Fibroblast of skin of left biceps (primary cell): ENCODE results near the gene CAPS2.
"Not testable (repeated sequence)": the region's sequence is repeated elsewhere in the genome, so short reads cannot be mapped to it uniquely, and the experiment has no call there.

Experiments used
- DNase-seq, 2 experiments: peaks; one replicate each; pipeline ENCODE4 v3.0.0-alpha.2; 2013; ENCODE audit warnings: low read depth in 2 of 2

CAPS2 gene

GRCh38 chr12:75329918-75330826 is at the start of gene CAPS2:
TSS of gene CAPS2 (minus strand) at chr12:75330324. CDS start at chr12:75326498, 3,826 bp downstream.
- DNase-seq: peak; percentile 47 to 59

GRCh38 chr12:75378354-75378753 is 48.2 kb upstream of the CAPS2 start:
- DNase-seq: no peak

GRCh38 chr12:75374971-75375370 is 44.8 kb upstream of the CAPS2 start:
- DNase-seq: no peak

- DNase-seq: no peak
Observed at GRCh38 chr12:75366629-75367028, 36.5 kb upstream of the CAPS2 start.

GRCh38 chr12:75364919-75365318 is 34.8 kb upstream of the CAPS2 start:
- peak; percentile 65 to 76 for DNase-seq

- DNase-seq: no peak
Observed at GRCh38 chr12:75361408-75361807, 31.3 kb upstream of the CAPS2 start.

- no peak for DNase-seq
Observed at GRCh38 chr12:75360920-75361319, 30.8 kb upstream of the CAPS2 start.

- no peak for DNase-seq
Observed at GRCh38 chr12:75354011-75354410, 23.9 kb upstream of the CAPS2 start.

- DNase-seq: no peak
Observed at GRCh38 chr12:75350413-75350812, 20.3 kb upstream of the CAPS2 start.

GRCh38 chr12:75349946-75350345 is 19.8 kb upstream of the CAPS2 start:
- no peak for DNase-seq

- not testable (repeated sequence) for DNase-seq
Observed at GRCh38 chr12:75346215-75346614, 16.1 kb upstream of the CAPS2 start.

- DNase-seq: no peak
Observed at GRCh38 chr12:75345531-75345930, 15.4 kb upstream of the CAPS2 start.

- no peak for DNase-seq
Observed at GRCh38 chr12:75341873-75342272, 11.7 kb upstream of the CAPS2 start.

- DNase-seq: no peak
Observed at GRCh38 chr12:75337905-75338304, 7.8 kb upstream of the CAPS2 start.

- DNase-seq: peak; percentile 73 to 74
Observed at GRCh38 chr12:75334384-75335030, 4.4 kb upstream of the CAPS2 start, which contains the start of gene GLIPR1L1. TSS of gene GLIPR1L1 (plus strand) at chr12:75334670. CDS start at chr12:75334729, 59 bp downstream.

GRCh38 chr12:75327642-75328041 is 2.5 kb downstream of the CAPS2 start:
- no peak for DNase-seq

- DNase-seq: no peak
Observed at GRCh38 chr12:75323663-75324062, 6.5 kb downstream of the CAPS2 start.

GRCh38 chr12:75322464-75322863 is 7.7 kb downstream of the CAPS2 start:
- no peak for DNase-seq

- DNase-seq: no peak
Observed at GRCh38 chr12:75317784-75318183, 12.3 kb downstream of the CAPS2 start.

- peak in 1 of 2 experiments; percentile 23 for DNase-seq
Observed at GRCh38 chr12:75315518-75315917, 14.6 kb downstream of the CAPS2 start.

- DNase-seq: no peak
Observed at GRCh38 chr12:75311369-75311768, 18.8 kb downstream of the CAPS2 start.

- no peak for DNase-seq
Observed at GRCh38 chr12:75308279-75308678, 21.8 kb downstream of the CAPS2 start.
